SK-N-SH treated with all-trans-retinoic acid at 6 μM for 48 hours (cell line): ENCODE results near the gene ABHD2.

Experiments used
- CSDC2 ChIP-seq: fragments of 250-450 bp; sonication (Bioruptor Pico); IDR thresholded peaks from 2 replicates; pipeline ENCODE4 v1.5.0; 2020; ENCODE audit warnings: mild to moderate bottlenecking, moderate library complexity
- RARB ChIP-seq: fragments of 250-450 bp; sonication (Bioruptor Pico); IDR thresholded peaks from 2 replicates; pipeline ENCODE4 v1.8.0; 2021; ENCODE audit warnings: mild to moderate bottlenecking, moderate library complexity
- SNAI2 ChIP-seq: fragments of 250-450 bp; sonication (Bioruptor Pico); IDR thresholded peaks from 2 replicates; pipeline ENCODE4 v1.5.0; 2020; ENCODE audit warnings: mild to moderate bottlenecking, moderate library complexity

GRCh38 chr15:89136078-89136806, 48.0 kb downstream of the ABHD2 start:
- TF ChIP-seq SNAI2 (CRISPR knock-in tag) (no peak), CSDC2 (no peak), RARB (no peak)
